HCT116 (cell line): Measurements from ENCODE around the gene GIGYF1. TPM values are rescaled to one million over a fixed set of nuclear protein-coding genes. Genes with fewer than 3 reads are reported as not detected.
A peak's percentile ranks its signal among the peaks of the same experiment; 100 is the strongest.

Experiments
- ATAC-seq: fragments of 200-7000 bp; cut with Tn5 transposase; 2 replicates; pipeline ENCODE4 v1.9.1; 2020; ENCODE audit warnings: mild to moderate bottlenecking, moderate library complexity
- BruUV-seq: library from RNA; stranded (reverse); fragments of 400-500 nt; replicated peaks from 2 replicates; lab custom pipeline; 2021; lab: Mats Ljungman, UMichigan
- CTCF ChIA-PET: fragments of 300-600 bp; sonication (Branson Sonifier 250); formaldehyde crosslinking; loops from one replicate; lab custom pipeline; 2021; ENCODE audit warnings: antibody characterized with exemption; lab: Charles Lee
- POLR2A ChIA-PET: fragments of 300-600, 350-600 bp; sonication (Branson Sonifier 250); formaldehyde crosslinking; loops from one replicate; lab custom pipeline; 2021; ENCODE audit warnings: antibody characterized with exemption; lab: Charles Lee
- RAD21 ChIA-PET, 2 experiments: fragments of 300-600 bp; sonication (Branson Sonifier 250); formaldehyde crosslinking; loops; one replicate each; lab custom pipeline; 2023; ENCODE audit warnings: low total read pairs in 2 of 2; ENCODE audit not compliant: uncharacterized antibody in 2 of 2, unreplicated experiment in 2 of 2, low non-redundant PET in 1 of 2; lab: Charles Lee
- DNase-seq: peaks from one replicate; pipeline ENCODE4 v3.0.0-alpha.2; 2010; ENCODE audit warnings: low read depth, low spot score
- H2AFZ ChIP-seq: fragments of 200-600 bp; shearing (Covaris generic), sonication (generic); 2 replicates; pipeline ENCODE4 v1.6.1; 2017; ENCODE audit warnings: low read depth, mixed run types, mixed read lengths, antibody characterized with exemption, low read length; ENCODE audit not compliant: poor library complexity, severe bottlenecking
- H3K27ac ChIP-seq: 2 replicates; pipeline ENCODE4 v1.5.1; 2012; ENCODE audit warnings: low read depth, low read length
- H3K27me3 ChIP-seq: fragments of 200-600 bp; sonication (generic); 2 replicates; pipeline ENCODE4 v1.6.1; 2016; ENCODE audit warnings: mixed run types, low read length, mixed read lengths; ENCODE audit not compliant: insufficient read depth
- H3K36me3 ChIP-seq, 2 experiments: fragments of 200-500 bp in 1 of 2; fragments of 200-600 bp in 1 of 2; sonication (Bioruptor generic) in 1 of 2; sonication (generic) in 1 of 2; 2 replicates each; pipeline versions ENCODE4 v1.5.1 to v1.6.1; 2014 to 2016; ENCODE audit warnings: low read length in 2 of 2, inconsistent platforms in 1 of 2, mixed read lengths in 1 of 2, mixed run types in 1 of 2; ENCODE audit not compliant: insufficient read depth in 2 of 2, control insufficient read depth in 1 of 2
- H3K4me1 ChIP-seq, 2 experiments: fragments of 200-600 bp in 1 of 2; sonication (generic) in 1 of 2; 2 replicates each; pipeline versions ENCODE4 v1.5.1 to v1.6.1; 2012 to 2017; ENCODE audit warnings: low read length in 2 of 2, inconsistent platforms in 1 of 2, mild to moderate bottlenecking in 1 of 2, mixed read lengths in 1 of 2, mixed run types in 1 of 2, moderate library complexity in 1 of 2; ENCODE audit not compliant: insufficient read depth in 2 of 2, control insufficient read depth in 1 of 2
- H3K4me2 ChIP-seq: fragments of 200-600 bp; sonication (generic); 2 replicates; pipeline ENCODE4 v1.6.1; 2017; ENCODE audit warnings: mixed run types, low read length, mixed read lengths
- H3K4me3 ChIP-seq, 2 experiments: fragments of 200-600 bp in 1 of 2; sonication (generic) in 1 of 2; replicated peaks in 1 of 2; 2 replicates each; pipeline ENCODE4 v1.5.1; 2011 to 2016; ENCODE audit warnings: low read length in 2 of 2, control low read depth in 1 of 2, low read depth in 1 of 2, mild to moderate bottlenecking in 1 of 2, mixed read lengths in 1 of 2, mixed run types in 1 of 2
- H3K79me2 ChIP-seq: fragments of 200-600 bp; sonication (generic); 2 replicates; pipeline ENCODE4 v1.6.1; 2017; ENCODE audit warnings: mild to moderate bottlenecking, mixed run types, low read length, moderate library complexity, mixed read lengths; ENCODE audit not compliant: insufficient read depth
- H3K9ac ChIP-seq: fragments of 200-600 bp; sonication (generic); 2 replicates; pipeline ENCODE4 v1.6.1; 2016; ENCODE audit warnings: low read length, mixed read lengths
- H3K9me2 ChIP-seq: fragments of 200-600 bp; sonication (generic), shearing (Covaris generic); 2 replicates; pipeline ENCODE4 v1.6.1; 2017; ENCODE audit warnings: mixed run types, mild to moderate bottlenecking, moderate library complexity; ENCODE audit not compliant: insufficient read depth
- H3K9me3 ChIP-seq, 2 experiments: fragments of 200-500 bp in 1 of 2; fragments of 200-600 bp in 1 of 2; sonication (Bioruptor generic) in 1 of 2; sonication (generic) in 1 of 2; 2 replicates each; pipeline ENCODE4 v1.6.1; 2014 to 2017; ENCODE audit warnings: low read length in 2 of 2, mixed read lengths in 2 of 2, inconsistent platforms in 1 of 2, low read depth in 1 of 2, mild to moderate bottlenecking in 1 of 2, mixed run types in 1 of 2, moderate library complexity in 1 of 2; ENCODE audit not compliant: control insufficient read depth in 1 of 2, insufficient read depth in 1 of 2
- H4K20me1 ChIP-seq: fragments of 200-600 bp; sonication (generic), shearing (Covaris generic); 2 replicates; pipeline ENCODE4 v1.6.1; 2017; ENCODE audit warnings: mixed run types, mild to moderate bottlenecking, moderate library complexity; ENCODE audit not compliant: insufficient read depth
- POLR2AphosphoS5 ChIP-seq: IDR thresholded peaks from 2 replicates; pipeline ENCODE4 v1.6.1; 2011; ENCODE audit warnings: mild to moderate bottlenecking, low read depth, low read length, moderate library complexity
- SP1 ChIP-seq: IDR thresholded peaks from 2 replicates; pipeline ENCODE4 v1.6.1; 2012; ENCODE audit warnings: low read depth
- ZFX ChIP-seq: fragments of 450-650 bp; IDR thresholded peaks from 2 replicates; pipeline ENCODE4 v1.6.1; 2017
- intact Hi-C: fragments of 100-400 bp; cut with micrococcal nuclease; formaldehyde crosslinking; loops from 2 replicates; pipeline ENCODE4 v1.10.0; 2022
- total RNA-seq: library from RNA; stranded (reverse); gene quantifications from one replicate; pipeline ENCODE4 v1.2.1, GENCODE V29; 2021; ENCODE audit not compliant: unreplicated experiment

GIGYF1 gene
- total RNA-seq, 1 experiment from 2014 or later, result 59.7 TPM

DNA sequence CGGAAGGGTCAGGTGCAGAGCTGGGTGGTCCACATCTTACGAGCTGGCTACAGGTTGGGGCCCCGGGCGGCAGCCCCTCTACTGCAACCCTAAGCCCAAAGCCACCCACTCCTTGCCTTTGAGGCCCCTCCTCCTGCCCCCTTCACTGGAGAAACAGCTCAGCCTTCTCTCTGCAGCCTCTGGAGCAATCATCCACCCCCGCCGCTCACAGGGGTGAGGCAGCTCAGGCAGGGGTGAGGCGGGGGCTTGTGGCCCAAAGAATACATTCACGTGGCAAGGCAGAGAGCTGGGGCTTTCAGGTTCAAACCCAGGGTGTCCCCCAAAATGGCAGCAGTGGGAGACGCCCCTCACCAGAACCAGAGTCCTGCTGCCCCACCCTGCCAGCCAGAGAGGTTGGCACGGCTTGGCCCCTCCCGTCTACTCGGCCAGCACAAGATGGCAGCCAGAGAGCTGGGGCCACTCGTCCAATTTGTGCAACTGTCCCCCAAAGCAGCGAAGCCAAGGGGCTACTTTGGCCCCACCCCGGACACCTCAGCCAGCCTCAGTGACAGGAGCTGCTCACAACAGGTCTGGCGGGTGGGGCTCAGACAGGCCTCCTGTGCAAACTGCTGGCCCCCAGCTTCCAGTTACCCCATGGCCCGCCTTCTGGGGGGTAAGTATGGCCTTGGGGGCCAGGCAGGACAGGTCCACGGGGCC is 13.3 kb downstream of the GIGYF1 start:
- Histone ChIP-seq H4K20me1 (no peaks in the 10 kb centered on the region), H3K9me3 (no peaks in the 10 kb centered on the region), H3K27ac (0 out of 2 replicates have a peak overlapping the region, but pooled peaks have one; percentile 9), H3K4me1 (peaks cover 0 to 5% of the 10 kb centered on the region in 2 experiments; a peak in 1 of 4 replicates), H3K4me3 (no peak overlapping the region), H3K9me2 (no peaks in the 10 kb centered on the region), H3K79me2 (peaks cover 12% of the 10 kb centered on the region), H3K4me2 (no peak overlapping the region), H3K36me3 (peaks cover 20 to 23% of the 10 kb centered on the region in 2 experiments; a peak in 3 of 4 replicates), H2AFZ (no peak overlapping the region), H3K9ac (no peak overlapping the region), H3K27me3 (no peaks in the 10 kb centered on the region)
- no peak for ATAC-seq
- intact Hi-C loops, result no loop called here
- RAD21 ChIA-PET, result no interaction called here
- DNase-seq, result no peak
- POLR2A ChIA-PET, result interaction anchor here (0.5 kb wide), 1 partner anchor 47 kb away, joined by 4 read pairs; no protein-coding TSS in a partner anchor
- CTCF ChIA-PET, result interaction anchor here (1.0 to 1.3 kb wide), 2 partner anchors 10 to 47 kb away, joined by 3 to 4 read pairs; no protein-coding TSS in a partner anchor
- BruUV-seq, result TSS peak; percentile 31
- peak; percentile 37; the same call in 1 of the 2 replicates for TF ChIP-seq POLR2AphosphoS5
- TF ChIP-seq ZFX, result no peak

- intact Hi-C loops, result no loop called here
These were observed 14.0 kb downstream of the GIGYF1 start for GRCh38 chr7:100679927-100680575.

More at GRCh38 chr7:100679927-100680575, 14.0 kb downstream of the GIGYF1 start:
- Histone ChIP-seq H4K20me1 (no peaks in the 10 kb centered on the region), H3K9me3 (no peaks in the 10 kb centered on the region), H3K4me1 (peaks cover 0 to 5% of the 10 kb centered on the region in 2 experiments; a peak in 1 of 4 replicates)
- TF ChIP-seq SP1, result no peak
- TF ChIP-seq, all 23 proteins: peak for 0
- Histone ChIP-seq H3K27ac (peak overlapping the region; percentile 9; the same call in 1 of the 2 replicates), H3K9me2 (no peaks in the 10 kb centered on the region), H3K79me2 (peaks cover 18% of the 10 kb centered on the region), H3K9ac (no peak overlapping the region), H3K27me3 (no peaks in the 10 kb centered on the region), H3K4me3 (no peak overlapping the region), H3K4me2 (no peak overlapping the region), H3K36me3 (peaks cover 20 to 21% of the 10 kb centered on the region in 2 experiments; a peak in 3 of 4 replicates), H2AFZ (no peak overlapping the region)
- DNase-seq, result no peak
- RAD21 ChIA-PET, result no interaction called here
- no peak for ATAC-seq
- CTCF ChIA-PET, result interaction anchor here (1.0 to 1.3 kb wide), 2 partner anchors 11 to 46 kb away, joined by 3 to 4 read pairs; no protein-coding TSS in a partner anchor
- POLR2A ChIA-PET, result interaction anchor here (0.5 kb wide), 1 partner anchor 47 kb away, joined by 4 read pairs; no protein-coding TSS in a partner anchor
- no TSS peak for BruUV-seq
